GM19193 (cell line): ENCODE results near the gene MUC21.

Source experiments
- POLR2A ChIP-seq: IDR thresholded peaks from 4 replicates; pipeline ENCODE4 v1.6.1; 2011; ENCODE audit not compliant: insufficient read depth, insufficient read length; ENCODE audit errors: extremely low read depth

The MUC21 gene

DNA sequence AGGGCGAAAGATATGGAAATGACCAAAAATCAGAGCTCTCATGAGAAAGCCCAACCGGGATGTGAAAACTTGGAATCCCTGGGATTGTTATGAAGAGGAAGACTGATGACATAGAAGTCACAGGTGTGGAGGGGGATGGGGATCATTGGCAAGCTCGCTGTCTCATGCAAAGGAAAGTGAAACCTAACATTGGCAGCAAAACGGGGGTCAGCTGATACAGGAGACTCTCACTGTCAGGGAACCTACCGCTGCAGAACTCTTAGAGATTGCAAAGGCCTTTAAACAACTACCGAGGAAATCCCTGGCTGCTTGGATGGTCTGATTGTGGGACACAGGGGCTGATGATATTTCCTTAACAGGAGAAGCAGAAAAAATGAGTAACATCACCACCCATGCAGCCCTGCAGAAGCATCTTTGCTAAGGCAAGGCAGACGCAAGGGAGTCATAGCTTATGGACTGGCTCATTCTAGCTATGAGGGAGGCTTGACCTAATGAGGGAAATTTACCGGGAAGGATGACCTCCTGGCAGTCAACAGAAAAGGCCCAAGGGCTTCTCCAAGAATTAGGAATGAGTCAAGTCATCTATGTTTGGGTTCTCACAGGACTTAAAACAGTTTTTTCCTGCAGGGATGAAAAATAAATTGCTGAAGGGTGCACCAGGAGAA is 7.0 kb downstream of the MUC21 start:
- TF ChIP-seq POLR2A = no peak

DNA sequence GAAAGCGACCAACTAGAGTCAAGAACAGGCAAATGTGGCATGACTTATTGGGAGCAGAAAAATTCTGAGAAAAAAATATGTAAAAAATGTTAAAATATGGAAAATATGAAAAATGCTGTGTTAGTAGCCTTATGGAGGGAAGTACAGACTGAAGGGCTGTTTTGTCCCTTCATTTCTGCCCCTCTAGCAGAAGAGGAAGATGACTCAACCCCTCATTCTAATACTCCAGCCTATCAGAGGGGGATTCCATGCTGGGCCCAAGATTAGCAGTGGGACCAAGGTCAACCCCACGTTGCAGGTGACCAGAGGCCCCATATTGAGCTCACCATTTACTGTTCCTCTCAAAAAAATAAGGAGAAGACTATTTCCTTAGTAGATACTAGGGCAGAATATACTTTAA is 8.4 kb downstream of the MUC21 start:
- no peak for TF ChIP-seq POLR2A

DNA sequence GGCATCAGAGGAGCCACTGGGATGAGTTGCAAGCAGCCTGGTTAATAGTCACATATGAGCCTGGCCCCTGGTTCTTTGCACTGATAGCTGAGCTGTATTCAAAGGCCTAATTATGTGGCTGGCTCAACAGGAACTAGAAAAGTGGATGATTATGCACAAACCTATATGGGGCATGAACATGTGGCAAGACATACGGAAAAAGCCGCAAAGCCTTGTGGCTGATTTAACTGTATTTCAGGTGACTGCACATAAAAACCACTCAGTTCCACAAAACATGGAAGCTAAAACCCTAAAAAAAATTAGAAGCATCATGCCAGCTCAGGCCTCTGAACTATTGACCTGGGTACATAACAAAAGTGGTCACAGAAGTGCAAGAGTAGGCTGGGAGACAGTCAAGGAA is 13.8 kb downstream of the MUC21 start:
- TF ChIP-seq POLR2A = no peak

DNA sequence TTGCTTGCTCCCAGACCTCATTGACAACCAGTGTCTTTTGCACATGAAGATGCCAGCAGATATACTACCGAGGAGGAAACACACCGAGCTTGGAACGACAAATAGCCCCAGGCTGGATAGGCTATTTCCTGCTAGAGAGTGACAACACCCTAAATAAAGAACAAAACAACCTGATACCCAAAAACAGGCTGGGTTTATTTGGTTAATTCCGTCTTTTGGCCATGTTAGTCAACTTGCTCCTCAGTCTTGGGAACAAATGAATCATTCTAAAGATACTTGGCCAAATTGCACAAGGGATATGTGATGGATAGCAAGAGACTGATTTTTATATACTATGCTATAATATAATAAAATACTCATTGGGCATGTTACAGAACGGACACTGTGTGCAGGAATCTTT is 15.3 kb downstream of the MUC21 start:
- no peak for TF ChIP-seq POLR2A

DNA sequence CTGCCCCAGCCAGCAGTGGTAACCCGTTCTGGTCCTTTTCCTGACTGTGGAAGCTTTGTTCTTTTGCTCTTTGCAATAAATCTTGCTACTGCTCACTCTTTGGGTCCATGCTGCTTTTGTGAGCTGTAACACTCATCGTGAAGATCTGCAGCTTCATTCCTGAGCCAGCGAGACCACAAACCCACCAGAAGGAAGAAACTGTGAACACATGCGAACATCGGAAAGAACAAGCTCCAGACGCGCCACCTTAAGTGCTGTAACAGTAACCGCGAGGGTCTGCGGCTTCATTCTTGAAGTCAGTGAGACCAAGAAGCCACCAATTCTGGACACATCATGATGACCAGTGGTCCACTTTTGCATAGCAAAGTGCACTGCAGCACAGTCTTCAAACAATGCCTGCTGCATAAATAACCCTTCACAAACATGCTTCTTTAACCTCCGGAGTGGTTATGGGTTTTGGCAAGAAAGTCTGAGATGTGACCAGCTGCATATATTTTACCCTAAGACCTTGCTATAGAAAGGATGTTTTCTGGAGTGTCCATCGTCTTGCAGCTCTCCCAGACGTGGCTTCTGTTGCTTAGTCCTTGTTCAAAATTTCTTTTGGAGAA is 17.9 kb downstream of the MUC21 start:
- TF ChIP-seq POLR2A = no peak

DNA sequence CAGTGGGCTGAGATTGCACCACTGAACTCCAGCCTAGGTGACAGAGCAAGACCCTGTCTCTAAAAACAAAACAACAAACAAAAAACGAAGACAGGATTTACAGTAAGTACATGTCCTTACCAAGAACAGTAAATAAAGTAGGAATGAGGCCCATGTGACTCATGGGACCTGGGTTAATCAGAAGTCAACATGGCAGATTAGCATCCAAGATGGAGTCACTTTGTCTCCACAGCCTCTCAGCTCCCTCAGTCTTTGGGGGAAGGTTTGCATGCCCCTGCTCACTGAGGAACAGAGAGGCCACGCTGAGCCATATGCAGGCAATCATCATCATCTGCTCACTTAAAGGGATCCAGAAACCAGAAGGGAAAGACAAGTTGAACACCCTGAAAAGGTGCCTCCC is 19.0 kb downstream of the MUC21 start:
- no peak for TF ChIP-seq POLR2A

DNA sequence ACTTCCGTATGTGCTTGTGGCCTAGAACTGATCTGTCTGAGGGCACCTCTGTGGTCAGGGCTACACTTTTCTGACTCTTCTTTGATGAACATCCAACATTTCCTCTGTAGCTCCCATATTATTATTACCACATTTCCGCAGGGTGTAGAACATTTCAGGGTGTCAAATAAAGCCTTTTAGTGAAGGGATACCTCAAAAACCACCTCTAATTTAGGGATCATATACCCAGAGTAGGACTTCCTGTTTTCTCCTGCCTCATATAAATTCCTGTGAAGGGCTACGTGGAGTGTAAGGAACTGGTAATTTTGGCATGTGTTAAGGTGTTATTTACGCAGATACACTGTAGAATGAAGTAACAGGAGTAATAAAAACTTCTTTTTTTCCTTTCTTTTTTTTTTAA is 21.3 kb downstream of the MUC21 start:
- TF ChIP-seq POLR2A = no peak

DNA sequence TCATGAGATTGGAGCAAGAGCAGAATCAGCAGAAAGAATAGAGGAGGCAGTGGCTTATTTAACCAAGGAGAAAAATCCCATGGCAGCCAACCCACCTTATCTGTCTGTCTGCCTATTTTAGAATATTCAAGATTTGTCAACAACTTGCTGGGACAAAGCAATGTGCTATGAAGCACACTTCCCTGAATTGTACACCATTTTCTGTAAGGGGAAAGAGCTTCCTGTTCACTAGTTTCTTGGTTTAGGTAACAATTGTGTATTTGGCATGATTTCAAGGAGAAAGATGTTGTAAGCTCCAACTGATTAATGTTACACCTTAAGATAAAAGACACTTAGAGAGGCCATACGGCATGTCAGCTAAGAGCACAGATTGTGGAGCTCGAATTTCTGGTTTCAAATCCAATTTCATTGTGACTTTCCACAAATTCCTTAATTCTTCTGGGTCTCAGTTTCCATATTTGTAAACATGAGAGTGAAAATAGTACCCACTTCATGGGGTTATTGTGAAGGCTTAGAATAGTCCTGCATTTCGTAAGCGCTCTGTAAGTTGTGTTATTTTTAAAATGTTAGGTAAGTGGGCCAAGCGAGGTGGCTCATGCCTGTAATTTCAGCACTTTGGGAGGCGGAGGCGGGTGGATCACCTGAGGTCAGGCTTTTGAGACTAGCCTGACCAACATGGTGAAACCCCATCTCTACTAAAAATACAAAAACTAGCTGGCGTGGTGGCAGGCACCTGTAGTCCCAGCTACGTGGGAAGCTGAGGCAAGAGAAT is 21.9 kb downstream of the MUC21 start:
- TF ChIP-seq POLR2A = no peak

DNA sequence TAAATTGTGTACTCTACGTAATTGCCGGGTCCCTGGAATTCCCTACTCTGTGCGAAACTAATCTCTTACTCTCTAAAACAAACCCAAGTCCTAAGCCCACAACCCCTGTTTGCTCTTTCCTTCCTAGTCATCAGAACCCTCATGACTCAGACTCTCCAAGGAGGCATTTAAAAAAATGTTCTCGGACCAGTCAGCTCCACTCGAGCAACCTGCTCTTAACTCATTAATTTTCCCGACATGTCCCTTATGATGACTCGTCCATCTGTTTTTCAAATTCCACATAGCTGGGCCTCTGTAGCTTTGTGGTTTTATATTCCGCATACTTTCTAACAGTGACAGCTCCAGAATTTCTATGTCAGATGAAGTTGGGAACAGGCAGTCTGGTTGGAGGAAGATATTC is 24.2 kb downstream of the MUC21 start:
- TF ChIP-seq POLR2A = no peak

DNA sequence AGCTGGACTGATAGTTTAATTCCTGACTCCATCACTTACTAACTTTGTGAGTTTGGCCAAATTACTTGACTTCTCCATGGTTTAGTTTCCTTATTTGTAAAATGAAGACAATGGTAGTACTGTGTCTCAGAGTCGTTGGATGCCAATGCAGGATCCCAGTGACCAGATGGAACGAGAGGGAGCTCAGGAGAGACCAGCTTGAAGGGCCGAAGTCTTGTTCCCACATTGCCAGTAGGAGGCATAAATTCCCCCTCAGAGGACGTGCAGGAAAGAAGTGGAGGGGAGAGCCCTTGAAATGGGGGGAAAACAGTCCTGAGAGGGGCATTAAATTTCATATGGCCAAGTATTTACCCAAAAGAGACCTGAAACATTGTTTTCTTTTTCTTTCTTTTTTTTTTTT is 24.6 kb downstream of the MUC21 start:
- no peak for TF ChIP-seq POLR2A

DNA sequence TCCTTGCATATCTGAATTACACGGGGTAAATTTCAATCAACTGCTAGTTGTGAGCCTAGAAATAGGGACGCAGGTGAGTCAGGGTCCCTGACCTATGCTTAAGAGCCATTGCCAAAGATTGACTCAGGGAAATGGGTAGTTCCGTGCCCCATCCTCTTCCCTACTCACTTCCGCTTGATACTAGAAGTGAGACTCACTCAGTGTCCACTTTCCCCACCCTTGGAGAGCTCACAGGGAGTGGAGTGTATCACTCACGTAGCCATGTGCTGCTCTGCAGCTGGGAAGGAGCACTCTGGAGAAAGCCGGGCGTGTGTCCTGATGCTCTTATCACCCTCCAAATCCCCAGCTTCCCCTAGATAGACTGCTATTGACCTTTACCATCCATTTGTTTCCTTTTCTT is 26.2 kb downstream of the MUC21 start:
- TF ChIP-seq POLR2A = no peak

DNA sequence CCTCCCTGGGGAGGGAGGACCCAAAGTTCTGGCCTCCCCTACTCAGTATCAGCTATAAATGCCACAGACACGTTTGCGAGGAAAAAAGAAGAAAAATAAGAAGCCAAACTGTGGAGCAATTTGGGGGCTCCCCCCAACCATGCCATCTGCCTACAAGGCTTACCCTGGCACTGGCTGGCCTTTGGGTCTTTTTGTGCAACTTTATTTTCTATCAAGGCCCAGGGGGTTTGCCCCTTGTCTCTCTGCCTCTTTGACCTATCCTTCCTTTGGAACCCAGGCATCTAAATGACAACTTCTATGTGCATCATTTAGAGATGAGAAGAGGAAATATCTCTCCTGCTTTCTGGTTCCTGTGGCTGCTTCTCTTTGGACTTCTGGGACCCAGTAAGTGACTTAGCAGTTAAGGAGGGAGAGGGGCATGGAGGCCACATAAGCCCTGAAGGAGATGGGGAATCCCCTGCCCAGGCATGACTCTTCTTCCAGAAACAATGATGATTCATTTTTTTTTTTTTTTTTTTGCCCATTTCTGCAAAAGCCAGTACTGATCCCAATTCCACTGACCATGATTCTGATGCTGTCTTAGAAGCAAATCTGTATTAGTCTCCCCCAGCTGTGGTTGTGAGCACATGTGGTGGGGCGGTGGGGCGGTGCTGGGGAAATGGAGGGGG is 27.0 kb downstream of the MUC21 start, which contains the start of gene MUC22:
TSS of gene MUC22 (plus strand) at position 82 of the 668 bp plus-strand sequence. CDS start at position 315, 233 bp downstream.
- no peak for TF ChIP-seq POLR2A

DNA sequence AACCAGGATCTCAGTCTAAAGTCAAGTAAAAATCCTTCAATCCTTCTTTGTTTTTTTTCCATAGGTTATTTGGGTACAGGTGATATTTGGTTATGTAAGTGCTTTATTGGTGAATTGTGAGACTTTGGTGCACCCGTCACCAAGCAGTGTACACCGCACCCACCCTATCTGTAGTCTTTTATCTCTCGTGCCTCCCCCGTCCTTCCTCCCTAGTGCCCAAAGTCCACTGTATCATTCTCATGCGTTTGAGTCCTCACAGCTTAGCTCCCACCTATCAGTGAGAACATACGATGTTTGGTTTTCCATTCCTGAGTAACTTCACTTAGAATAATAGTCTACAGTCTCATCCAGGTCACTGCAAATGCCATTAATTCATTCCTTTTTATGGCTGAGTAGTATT is 27.6 kb downstream of the MUC21 start:
- TF ChIP-seq POLR2A = no peak

DNA sequence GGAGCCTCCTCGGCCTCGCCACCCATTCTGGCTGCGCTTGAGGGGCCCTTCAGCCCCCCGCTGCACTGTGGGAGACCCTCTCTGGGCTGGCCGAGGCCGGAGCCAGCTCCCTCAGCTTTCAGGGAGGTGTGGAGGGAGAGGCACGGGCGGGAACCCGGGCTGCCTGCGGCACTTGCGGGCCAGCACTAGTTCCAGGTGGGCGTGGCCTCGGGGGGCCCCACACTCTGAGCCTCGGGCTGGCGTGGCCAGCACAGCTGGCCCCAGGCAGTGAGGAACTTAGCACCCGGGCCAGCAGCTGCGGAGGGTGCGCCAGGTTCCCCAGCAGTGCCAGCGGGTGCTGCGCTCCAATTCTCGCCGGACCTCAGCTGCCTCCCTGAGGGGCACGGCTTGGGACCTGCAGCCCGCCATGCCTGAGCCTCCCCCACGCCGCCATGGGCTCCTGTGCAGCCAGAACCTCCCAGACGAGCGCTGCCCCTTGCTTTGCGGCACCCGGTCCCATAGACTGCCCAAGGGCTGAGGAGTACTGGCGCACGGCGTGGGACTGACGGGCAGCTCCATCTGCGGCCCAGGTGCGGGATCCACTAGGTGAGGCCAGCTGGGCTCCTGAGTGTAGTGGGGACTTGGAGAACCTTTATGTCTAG is 33.3 kb downstream of the MUC21 start:
- TF ChIP-seq POLR2A = no peak

DNA sequence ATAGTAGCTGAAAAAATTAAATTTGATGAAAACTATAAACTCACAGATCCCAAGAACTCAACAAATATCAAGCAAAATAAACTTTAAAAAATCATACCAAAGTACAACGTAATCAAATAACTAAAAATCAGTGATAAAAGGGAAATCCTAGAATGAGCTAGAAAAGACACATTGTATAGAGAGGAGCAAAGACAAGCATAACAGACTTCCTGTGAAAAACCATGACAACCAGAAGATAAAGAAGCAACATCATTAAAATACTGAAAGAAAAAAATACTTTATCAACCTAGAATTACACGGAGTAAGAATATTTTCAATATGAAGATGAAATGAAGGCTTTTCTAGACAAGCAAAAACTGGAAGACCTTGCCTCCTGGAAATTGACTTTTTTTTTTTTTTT is 36.5 kb downstream of the MUC21 start:
- TF ChIP-seq POLR2A = no peak

DNA sequence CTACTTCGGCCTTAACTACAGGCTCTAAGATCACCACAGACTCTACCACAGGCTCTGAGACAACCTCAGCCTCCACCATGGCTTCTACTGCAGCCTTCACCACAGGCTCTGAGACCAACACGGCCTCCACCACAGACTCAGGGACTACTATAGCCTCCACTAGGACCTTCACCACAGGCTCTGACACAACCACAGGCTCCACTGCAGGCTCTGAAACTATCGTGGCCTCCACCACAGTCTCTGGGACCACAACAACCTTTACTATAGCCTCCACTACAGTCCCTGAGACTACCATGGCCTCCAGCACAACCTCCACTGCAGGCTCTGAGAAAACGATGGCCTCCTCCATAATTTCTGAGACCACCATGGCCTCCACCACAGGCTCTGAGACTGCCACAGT is 42.1 kb downstream of the MUC21 start:
- TF ChIP-seq POLR2A = no peak

DNA sequence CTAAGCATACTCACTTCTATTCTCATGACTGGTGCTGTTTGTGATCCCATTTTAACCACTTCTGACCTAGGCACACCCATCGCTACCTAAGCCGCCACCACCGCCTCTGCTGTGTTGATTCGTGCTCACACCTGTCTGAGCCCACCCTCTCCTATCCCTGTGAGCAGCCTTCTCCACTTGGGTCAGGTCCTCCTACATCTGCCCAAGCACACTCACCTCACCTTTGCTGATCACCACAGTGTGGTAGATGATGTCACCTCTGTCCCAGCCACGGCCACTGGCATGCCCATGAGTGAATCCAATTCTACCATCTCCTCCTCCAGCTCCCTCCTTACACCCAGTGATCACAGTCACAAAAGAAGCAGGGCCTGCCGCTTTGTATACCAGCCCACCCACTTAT is 47.6 kb downstream of the MUC21 start:
- TF ChIP-seq POLR2A = no peak
